GM13976 (cell line): ENCODE results near the gene SLC6A17.

Experiments used
- DNase-seq: peaks from one replicate; pipeline ENCODE4 v3.0.0; 2012; ENCODE audit warnings: low spot score
- CTCF ChIP-seq: IDR thresholded peaks from 2 replicates; pipeline ENCODE4 v1.5.1; 2012; ENCODE audit warnings: borderline replicate concordance, mild to moderate bottlenecking; ENCODE audit not compliant: insufficient read depth; ENCODE audit errors: extremely low read depth, missing control alignments, control extremely low read depth
- in situ Hi-C: fragments of 300-500 bp; cut with MboI; formaldehyde crosslinking; loops from one replicate; pipeline ENCODE4 v1.12.0; 2022; ENCODE audit warnings: low sequenced_read_pairs, mixed read lengths, inconsistent platforms; ENCODE audit not compliant: unreplicated experiment

The SLC6A17 gene

GRCh38 chr1:110187139-110187890 is 37.0 kb downstream of the SLC6A17 start:
- no peak for DNase-seq
- TF ChIP-seq CTCF, result no peak
- in situ Hi-C loops, result no loop called here

GRCh38 chr1:110188035-110188618 is 37.8 kb downstream of the SLC6A17 start:
- in situ Hi-C loops, result no loop called here
- no peak for DNase-seq
- TF ChIP-seq CTCF, result no peak

GRCh38 chr1:110189181-110189580 is 38.9 kb downstream of the SLC6A17 start:
- in situ Hi-C loops, result no loop called here
- DNase-seq, result no peak
- TF ChIP-seq CTCF, result no peak

GRCh38 chr1:110190282-110190929 is 40.1 kb downstream of the SLC6A17 start:
- TF ChIP-seq CTCF, result no peak
- DNase-seq, result no peak
- in situ Hi-C loops, result no loop called here

GRCh38 chr1:110192541-110192940 is 42.2 kb downstream of the SLC6A17 start:
- TF ChIP-seq CTCF, result no peak
- DNase-seq, result no peak
- in situ Hi-C loops, result no loop called here

GRCh38 chr1:110195196-110195595 is 44.9 kb downstream of the SLC6A17 start:
- DNase-seq, result no peak
- no peak for TF ChIP-seq CTCF
- in situ Hi-C loops, result no loop called here
